Endothelial cell of umbilical vein (primary cell): ENCODE results near the gene VPS11. TPM values are rescaled to one million over a fixed set of nuclear protein-coding genes. Genes with fewer than 3 reads are reported as not detected.

Source experiments
- BruUV-seq: library from RNA; stranded (reverse); fragments of 400-500 nt; replicated peaks from 2 replicates; lab custom pipeline; 2021; lab: Mats Ljungman, UMichigan
- CTCF ChIA-PET: fragments of 300-600, 350-600 bp; sonication (Branson Sonifier 250); formaldehyde crosslinking; loops from one replicate; lab custom pipeline; 2021; ENCODE audit warnings: antibody characterized with exemption, inconsistent platforms; lab: Charles Lee
- POLR2A ChIA-PET: fragments of 300-600, 350-600 bp; sonication (Branson Sonifier 250); formaldehyde crosslinking; loops from one replicate; lab custom pipeline; 2021; ENCODE audit warnings: antibody characterized with exemption, inconsistent platforms; lab: Charles Lee
- DNase-seq: peaks from one replicate; pipeline ENCODE4 v3.0.0-alpha.2; 2011; ENCODE audit warnings: low read depth, low spot score
- FAIRE-seq: peaks from 2 replicates; lab custom pipeline; 2011; peaks lifted over from hg19 to GRCh38; lab: Jason Lieb, UNC
- H2AFZ ChIP-seq: 2 replicates; pipeline ENCODE4 v1.6.0; 2012; ENCODE audit warnings: low read depth, low read length, control low read depth, inconsistent platforms
- H3K27ac ChIP-seq: 2 replicates; pipeline ENCODE4 v1.5.1; 2011; ENCODE audit warnings: low read depth, mild to moderate bottlenecking, control low read depth, low read length, moderate library complexity; ENCODE audit not compliant: insufficient read depth
- H3K27me3 ChIP-seq, 2 experiments: 2 replicates each; pipeline versions ENCODE4 v1.6.0 to v1.6.1; 2011; ENCODE audit warnings: low read length in 2 of 2, mixed read lengths in 1 of 2; ENCODE audit not compliant: control insufficient read depth in 2 of 2, insufficient read depth in 2 of 2
- H3K36me3 ChIP-seq, 2 experiments: 2 replicates in 1 of 2; 3 replicates in 1 of 2; pipeline ENCODE4 v1.5.1; 2011; ENCODE audit warnings: low read length in 2 of 2, mild to moderate bottlenecking in 1 of 2, moderate library complexity in 1 of 2; ENCODE audit not compliant: control insufficient read depth in 2 of 2, insufficient read depth in 2 of 2; ENCODE audit errors: extremely low read depth in 1 of 2
- H3K4me1 ChIP-seq: 3 replicates; pipeline ENCODE4 v1.5.1; 2011; ENCODE audit warnings: mild to moderate bottlenecking, low read length; ENCODE audit not compliant: control insufficient read depth, insufficient read depth; ENCODE audit errors: extremely low read depth
- H3K4me2 ChIP-seq: 2 replicates; pipeline ENCODE4 v1.6.1; 2011; ENCODE audit warnings: low read length, control low read depth, mixed read lengths; ENCODE audit not compliant: insufficient read depth
- H3K4me3 ChIP-seq, 3 experiments: fragments of 200-600 bp in 1 of 3; sonication (generic), shearing (Covaris generic) in 1 of 3; replicated peaks in 1 of 3; 2 replicates each; pipeline ENCODE4 v1.5.1; 2011 to 2016; ENCODE audit warnings: control low read depth in 3 of 3, low read length in 3 of 3, mild to moderate bottlenecking in 2 of 3, inconsistent platforms in 1 of 3, low read depth in 1 of 3, moderate library complexity in 1 of 3; ENCODE audit not compliant: insufficient read depth in 1 of 3
- H3K79me2 ChIP-seq: 2 replicates; pipeline ENCODE4 v1.6.0; 2012; ENCODE audit warnings: low read length, inconsistent platforms; ENCODE audit not compliant: control insufficient read depth, insufficient read depth
- H3K9ac ChIP-seq: replicated peaks from 2 replicates; pipeline ENCODE3; 2011; ENCODE audit warnings: low read length, control low read depth; ENCODE audit not compliant: insufficient read depth; ENCODE audit errors: extremely low read depth
- H3K9me1 ChIP-seq: replicated peaks from 3 replicates; pipeline ENCODE4 v1.6.0; 2011; ENCODE audit warnings: mild to moderate bottlenecking, low read length; ENCODE audit not compliant: control insufficient read depth, insufficient read depth; ENCODE audit errors: extremely low read depth
- H3K9me3 ChIP-seq: replicated peaks from 2 replicates; pipeline ENCODE4 v1.5.1; 2012; ENCODE audit warnings: low read length, inconsistent platforms; ENCODE audit not compliant: control insufficient read depth, insufficient read depth
- H4K20me1 ChIP-seq: replicated peaks from 2 replicates; pipeline ENCODE3; 2011; ENCODE audit warnings: mild to moderate bottlenecking, low read length; ENCODE audit not compliant: control insufficient read depth, insufficient read depth; ENCODE audit errors: extremely low read depth
- CTCF ChIP-seq, 2 donors: IDR thresholded peaks; 1 replicate in 1 of 2; 2 replicates in 1 of 2; pipeline ENCODE4 v1.5.1; 2011; ENCODE audit warnings: low read length in 2 of 2, mild to moderate bottlenecking in 2 of 2, moderate library complexity in 2 of 2, control low read depth in 1 of 2, inconsistent platforms in 1 of 2, low read depth in 1 of 2; ENCODE audit not compliant: insufficient read depth in 1 of 2; ENCODE audit errors: extremely low read depth in 1 of 2
- EZH2 ChIP-seq: IDR thresholded peaks from 2 replicates; pipeline ENCODE4 v1.6.1; 2012; ENCODE audit warnings: borderline replicate concordance, low read depth, mild to moderate bottlenecking, moderate library complexity, low read length, inconsistent platforms; ENCODE audit not compliant: severe bottlenecking
- FOS ChIP-seq: IDR thresholded peaks from 2 replicates; pipeline ENCODE4 v1.6.1; 2011; ENCODE audit warnings: mild to moderate bottlenecking, low read length, moderate library complexity, borderline replicate concordance; ENCODE audit not compliant: insufficient read depth
- GATA2 ChIP-seq: IDR thresholded peaks from 2 replicates; pipeline ENCODE4 v1.7.0; 2011; ENCODE audit warnings: low read depth, mild to moderate bottlenecking, moderate library complexity, mixed read lengths, low read length; ENCODE audit not compliant: insufficient read length, insufficient read depth
- JUN ChIP-seq: IDR thresholded peaks from 2 replicates; pipeline ENCODE4 v1.6.1; 2011; ENCODE audit warnings: borderline replicate concordance, low read depth; ENCODE audit not compliant: insufficient read length, insufficient read depth
- MYC ChIP-seq: IDR thresholded peaks from one replicate; pipeline ENCODE4 v1.6.1; 2011; ENCODE audit warnings: mild to moderate bottlenecking, low read depth, low read length
- POLR2A ChIP-seq: IDR thresholded peaks from 2 replicates; pipeline ENCODE4 v1.6.1; 2012; ENCODE audit warnings: low read depth, mild to moderate bottlenecking, control low read depth, low read length
- POLR2AphosphoS5 ChIP-seq: IDR thresholded peaks from 2 replicates; pipeline ENCODE4 v1.6.1; 2012; ENCODE audit warnings: low read depth, mild to moderate bottlenecking, control low read depth, low read length, moderate library complexity; ENCODE audit not compliant: insufficient read depth
- dilution Hi-C: fragments of 300-500 bp; cut with MboI; formaldehyde crosslinking; loops from one replicate; pipeline ENCODE4 v1.15.0; 2019; ENCODE audit warnings: low sequenced_read_pairs; ENCODE audit not compliant: extremely low pct_ligation_motif_present
- intact Hi-C: fragments of 100-400 bp; cut with micrococcal nuclease; formaldehyde crosslinking; loops from one replicate; pipeline ENCODE4 v1.10.0; 2022
- polyA plus RNA-seq, 4 experiments: library from polyadenylated mRNA; depleted of rRNA in 3 of 4; stranded (reverse) in 3 of 4; unstranded in 1 of 4; fragments of >200 nt; gene quantifications; 2 replicates each; pipeline versions ENCODE4 v1.2.1 to v1.2.3, GENCODE V29; 2011 to 2012; ENCODE audit warnings: missing spikeins in 1 of 4
- total RNA-seq: library from RNA; stranded (reverse); gene quantifications from 2 replicates; pipeline ENCODE4 v1.2.3, GENCODE V29; 2021
- TF ChIP-seq, protein P1 (sequence below): IDR thresholded peaks from 2 replicates; pipeline ENCODE4 v1.6.1; 2011; ENCODE audit not compliant: insufficient read depth, insufficient read length

The VPS11 gene
- total and polyA plus RNA-seq, 2 donors (not counting 3 experiments of a cell fraction or from before 2014, with no cell fraction given), result 26.4 to 31.0 TPM

DNA sequence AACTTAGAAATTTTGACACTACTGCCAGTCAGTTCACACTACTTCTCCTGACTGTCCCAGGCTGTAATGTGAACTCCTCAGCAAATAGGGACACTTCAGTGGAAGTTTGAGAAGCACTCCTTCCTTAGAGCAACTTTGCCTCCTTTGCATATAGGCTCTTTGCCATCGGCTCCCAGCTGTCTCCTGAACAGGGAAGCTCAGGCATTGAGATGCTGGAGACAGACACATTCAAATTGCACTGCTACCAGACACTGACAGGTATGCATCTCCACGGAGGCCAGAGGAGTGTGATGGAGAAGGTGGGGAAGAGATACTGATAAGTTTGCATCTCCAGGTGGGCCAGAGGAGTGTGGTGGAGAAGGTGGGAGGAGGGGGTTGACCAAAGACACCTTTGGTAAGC lies 47.6 kb upstream of the VPS11 start:
- ChIA-PET POLR2A (no interaction called here), CTCF (interaction anchor here (1.0 to 3.1 kb wide), 3 partner anchors 9 to 330 kb away, joined by 3 to 11 read pairs (median 4); partner anchors contain the start of gene SLC37A4)
- H3K27ac ChIP-seq, result no peak overlapping the region
- peak overlapping the region in 1 of 3 experiments; percentile 98 for H3K4me3 ChIP-seq
- intact Hi-C loops, result loop anchor here (2.0 to 5.0 kb wide), 2 partner anchors 75 to 93 kb away; partner anchors contain the start of gene BCL9L
- no TSS peak for BruUV-seq
- H3K27me3 ChIP-seq, result no peaks in the 10 kb centered on the region
- peaks cover 30% of the 10 kb centered on the region for H3K4me1 ChIP-seq
- FAIRE-seq, result no peak
- no peak overlapping the region for H3K9ac ChIP-seq
- H3K9me1 ChIP-seq, result no peaks in the 10 kb centered on the region
- peaks cover 16 to 23% of the 10 kb centered on the region in 2 experiments for H3K36me3 ChIP-seq
- H2AFZ ChIP-seq, result no peak overlapping the region
- H3K9me3 ChIP-seq, result no peaks in the 10 kb centered on the region
- dilution Hi-C loops, result no loop called here
- H4K20me1 ChIP-seq, result no peaks in the 10 kb centered on the region
- H3K4me2 ChIP-seq, result peak overlapping the region; percentile 81
- H3K79me2 ChIP-seq, result peaks cover 44% of the 10 kb centered on the region
- no peak for DNase-seq
- no peak for TF ChIP-seq POLR2A
- TF ChIP-seq MYC, result no peak
- TF ChIP-seq FOS, result no peak
- no peak for TF ChIP-seq JUN
- TF ChIP-seq, protein P1, sequence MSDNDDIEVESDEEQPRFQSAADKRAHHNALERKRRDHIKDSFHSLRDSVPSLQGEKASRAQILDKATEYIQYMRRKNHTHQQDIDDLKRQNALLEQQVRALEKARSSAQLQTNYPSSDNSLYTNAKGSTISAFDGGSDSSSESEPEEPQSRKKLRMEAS, result no peak
- TF ChIP-seq POLR2AphosphoS5, result no peak
- no peak for TF ChIP-seq EZH2
- no peak for TF ChIP-seq GATA2
- no peak for TF ChIP-seq CTCF (IDR thresholded peaks at IDR 0.05; ENCODE audit: extremely low read depth in 1 of 2, insufficient read depth in 1 of 2, low read depth in 1 of 2, low read length in 2 of 2)
